GM06990 (cell line): ENCODE results near the gene KDM5D.

Experiments
- DNase-seq: peaks from one replicate; pipeline ENCODE4 v3.0.0-alpha.2; 2011; ENCODE audit not compliant: insufficient read length; ENCODE audit errors: extremely low read depth
- H3K27me3 ChIP-seq: replicated peaks from 2 replicates; pipeline ENCODE4 v1.6.0; 2011; ENCODE audit warnings: low read length; ENCODE audit not compliant: control insufficient read depth, insufficient read depth
- H3K36me3 ChIP-seq: 2 replicates; pipeline ENCODE4 v1.5.1; 2011; ENCODE audit warnings: low read length; ENCODE audit not compliant: control insufficient read depth, insufficient read depth
- H3K4me3 ChIP-seq: replicated peaks from 2 replicates; pipeline ENCODE4 v1.5.1; 2011; ENCODE audit warnings: low read depth, mild to moderate bottlenecking, control low read depth, low read length
- TF ChIP-seq, protein P1 (sequence below): IDR thresholded peaks from 2 replicates; pipeline ENCODE4 v1.5.1; 2011; ENCODE audit warnings: low read length, control low read depth, mild to moderate bottlenecking, inconsistent platforms; ENCODE audit not compliant: insufficient read depth, poor library complexity, severe bottlenecking

KDM5D gene

DNA sequence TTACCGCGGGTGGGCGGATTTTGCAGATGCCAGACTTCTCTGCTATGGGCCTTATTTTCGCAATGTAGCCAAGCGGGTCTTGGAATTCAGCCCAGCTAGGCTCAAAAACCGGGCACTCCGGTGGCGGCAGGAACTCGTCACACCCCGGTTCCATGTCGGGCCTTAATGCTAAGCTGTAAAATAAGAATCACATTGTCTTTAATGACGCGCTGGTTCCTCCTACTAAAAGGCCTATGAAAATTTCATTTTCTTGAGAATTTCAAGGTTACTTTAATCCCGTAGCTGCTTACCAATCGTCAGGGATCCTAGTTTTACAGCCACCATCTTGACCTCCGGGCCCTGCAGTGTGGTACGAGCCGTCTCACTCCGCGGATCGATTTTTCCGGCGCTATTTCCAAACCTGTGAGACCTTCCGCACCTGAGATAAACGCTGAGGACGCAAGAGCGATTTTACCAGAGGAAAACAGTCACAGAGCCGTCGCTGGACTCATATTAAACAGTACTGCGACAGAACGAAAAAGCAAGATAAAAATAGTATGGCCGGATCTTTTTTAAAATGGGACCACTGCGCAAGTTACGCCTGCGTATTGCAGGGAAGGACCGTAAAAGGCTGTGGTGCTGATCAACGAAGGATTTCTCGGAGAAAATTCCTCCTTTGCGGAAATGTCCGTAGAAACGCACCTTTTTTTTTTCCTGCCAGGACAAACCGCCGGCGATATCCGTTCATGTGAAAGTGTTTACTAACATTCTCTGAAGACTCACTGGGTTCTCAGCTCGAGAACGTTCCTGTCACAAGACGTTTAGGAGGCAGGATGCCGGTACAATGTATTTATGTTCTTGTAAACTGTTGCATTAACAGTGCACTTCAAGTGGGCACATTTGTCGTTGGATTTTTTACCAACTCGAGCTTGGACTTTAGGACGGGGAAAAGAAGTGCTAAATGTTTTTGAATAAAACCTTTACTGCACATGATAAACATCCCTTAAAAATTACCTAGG, at the start of gene KDM5D:
Gene KDM5D (minus strand): TSS at position 346 of the 998 bp plus-strand sequence. CDS start 192 bp downstream, at position 154.
- TF ChIP-seq, protein P1, sequence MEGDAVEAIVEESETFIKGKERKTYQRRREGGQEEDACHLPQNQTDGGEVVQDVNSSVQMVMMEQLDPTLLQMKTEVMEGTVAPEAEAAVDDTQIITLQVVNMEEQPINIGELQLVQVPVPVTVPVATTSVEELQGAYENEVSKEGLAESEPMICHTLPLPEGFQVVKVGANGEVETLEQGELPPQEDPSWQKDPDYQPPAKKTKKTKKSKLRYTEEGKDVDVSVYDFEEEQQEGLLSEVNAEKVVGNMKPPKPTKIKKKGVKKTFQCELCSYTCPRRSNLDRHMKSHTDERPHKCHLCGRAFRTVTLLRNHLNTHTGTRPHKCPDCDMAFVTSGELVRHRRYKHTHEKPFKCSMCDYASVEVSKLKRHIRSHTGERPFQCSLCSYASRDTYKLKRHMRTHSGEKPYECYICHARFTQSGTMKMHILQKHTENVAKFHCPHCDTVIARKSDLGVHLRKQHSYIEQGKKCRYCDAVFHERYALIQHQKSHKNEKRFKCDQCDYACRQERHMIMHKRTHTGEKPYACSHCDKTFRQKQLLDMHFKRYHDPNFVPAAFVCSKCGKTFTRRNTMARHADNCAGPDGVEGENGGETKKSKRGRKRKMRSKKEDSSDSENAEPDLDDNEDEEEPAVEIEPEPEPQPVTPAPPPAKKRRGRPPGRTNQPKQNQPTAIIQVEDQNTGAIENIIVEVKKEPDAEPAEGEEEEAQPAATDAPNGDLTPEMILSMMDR = no peak
- no peaks in the 10 kb centered on the region for H3K27me3 ChIP-seq
- no peaks in the 10 kb centered on the region for H3K36me3 ChIP-seq
- no peak within 1 kb of the TSS for H3K4me3 ChIP-seq
- no peak for DNase-seq

DNA sequence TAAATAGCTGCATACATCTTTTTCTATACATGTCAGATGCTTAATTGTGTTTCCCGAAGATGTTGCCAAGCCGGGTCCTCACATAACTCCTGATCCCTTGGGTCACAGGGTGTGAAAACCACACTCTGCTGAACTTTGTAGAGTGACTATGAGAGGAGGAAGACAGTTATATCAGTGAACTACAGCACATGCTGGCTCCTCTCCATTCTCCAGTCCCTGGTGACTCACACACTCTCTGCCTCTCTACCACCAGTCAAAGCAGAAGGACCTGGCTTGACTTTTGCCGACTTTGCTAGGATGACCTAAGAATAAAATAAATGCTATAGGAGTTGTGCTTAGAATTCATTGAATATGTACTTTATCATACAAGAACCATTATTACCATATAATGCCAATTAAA, 23.8 kb upstream of the KDM5D start:
- Histone ChIP-seq H3K4me3 (no peak overlapping the region), H3K36me3 (no peaks in the 10 kb centered on the region), H3K27me3 (no peaks in the 10 kb centered on the region)
- TF ChIP-seq, protein P1 = no peak
- no peak for DNase-seq

DNA sequence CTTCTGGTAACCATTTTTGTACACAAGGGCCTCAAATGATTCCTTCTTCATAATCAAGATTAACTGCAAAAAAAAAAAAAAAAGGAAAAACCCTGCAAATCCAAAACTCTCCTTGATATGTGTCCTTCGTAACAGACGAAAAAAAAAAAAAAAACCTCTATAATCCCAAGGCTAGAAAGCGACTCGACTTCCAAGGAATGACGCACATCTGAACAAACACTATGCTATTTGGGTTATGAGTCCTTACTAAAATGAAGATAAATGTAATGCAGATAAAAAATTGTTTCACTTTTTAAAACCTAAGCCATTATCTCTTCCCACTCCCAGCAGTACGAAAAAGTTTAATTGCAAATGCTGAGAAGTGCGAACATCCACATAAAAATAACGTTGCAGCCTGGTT, 1.2 kb downstream of the KDM5D start:
- H3K4me3 ChIP-seq = no peak overlapping the region
- no peaks in the 10 kb centered on the region for H3K27me3 ChIP-seq
- no peak for DNase-seq
- TF ChIP-seq, protein P1 = no peak
- H3K36me3 ChIP-seq = no peaks in the 10 kb centered on the region

DNA sequence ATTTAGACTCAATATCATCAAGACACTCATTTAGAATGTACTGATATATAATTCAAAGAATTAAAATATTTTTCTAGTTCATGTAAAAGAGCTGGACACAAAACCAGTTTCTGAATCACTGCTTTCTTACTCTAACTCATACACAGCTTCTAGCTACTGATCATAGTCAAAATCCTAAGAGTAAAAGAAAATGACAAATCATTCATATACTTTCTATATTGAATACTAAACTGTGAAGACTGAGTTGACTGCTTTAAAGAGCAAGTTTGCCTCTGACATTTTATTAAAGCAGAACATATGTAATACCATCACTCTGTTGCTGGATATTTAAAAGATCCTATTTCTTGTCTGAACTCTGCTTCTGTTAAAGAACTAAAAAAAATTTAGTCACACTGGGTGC, 2.4 kb downstream of the KDM5D start:
- H3K36me3 ChIP-seq = no peaks in the 10 kb centered on the region

DNA sequence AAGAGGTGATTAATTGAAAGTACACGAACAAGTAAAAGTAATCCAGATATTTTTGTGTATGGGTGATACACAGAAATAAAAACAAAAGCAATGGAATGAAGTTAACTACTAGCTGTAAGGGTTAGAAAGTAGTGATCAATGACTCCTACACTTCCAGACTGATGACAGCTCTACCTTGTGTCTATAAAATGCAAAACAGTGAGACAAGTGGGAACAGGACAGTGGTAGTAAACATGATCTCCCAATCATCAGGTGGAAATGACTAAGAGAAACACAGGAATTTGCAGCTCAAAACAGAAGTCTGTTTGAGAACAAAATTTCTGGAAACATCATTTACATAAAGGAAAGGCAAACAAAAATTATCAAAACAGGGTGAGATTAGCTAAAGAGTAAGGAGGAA, 10.1 kb downstream of the KDM5D start:
- no peak for DNase-seq
- no peaks in the 10 kb centered on the region for H3K27me3 ChIP-seq
- H3K36me3 ChIP-seq = no peaks in the 10 kb centered on the region
- H3K4me3 ChIP-seq = no peak overlapping the region
- TF ChIP-seq, protein P1 = no peak

More for the DNA sequence above, 2.4 kb downstream of the KDM5D start:
- no peak overlapping the region for H3K4me3 ChIP-seq
- TF ChIP-seq, protein P1 = no peak
- DNase-seq = no peak
- H3K27me3 ChIP-seq = no peaks in the 10 kb centered on the region

DNA sequence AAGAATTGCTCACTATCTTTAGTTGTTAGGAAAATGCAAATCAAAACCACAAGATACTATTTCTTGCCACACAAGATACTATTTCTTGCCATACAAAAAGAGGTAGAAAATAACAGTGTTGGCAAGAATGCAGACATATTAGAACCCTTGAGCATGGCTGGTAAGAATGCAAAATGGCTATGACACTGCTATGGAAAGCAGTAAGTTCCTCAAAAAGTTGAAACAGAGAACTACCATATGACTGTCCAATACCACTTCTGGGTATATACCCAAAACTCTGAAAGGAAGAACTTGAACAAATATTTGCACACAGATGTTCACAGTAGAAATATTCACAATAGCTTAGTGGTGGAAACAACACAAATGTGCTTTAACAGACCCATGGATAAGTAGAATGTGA, 26.6 kb downstream of the KDM5D start:
- Histone ChIP-seq H3K4me3 (no peak overlapping the region), H3K36me3 (no peaks in the 10 kb centered on the region), H3K27me3 (no peaks in the 10 kb centered on the region)
- TF ChIP-seq, protein P1 = no peak
- DNase-seq = no peak
